HG02870 (cell line): ENCODE results near the gene CNTNAP2.
"Not testable (repeated sequence)": the region's sequence is repeated elsewhere in the genome, so short reads cannot be mapped to it uniquely, and the experiment has no call there.

ENCODE experiments used
- ATAC-seq: cut with Tn5 transposase; IDR thresholded peaks from one replicate; pipeline ENCODE4 v1.9.1; 2021; ENCODE audit warnings: mild to moderate bottlenecking, moderate library complexity; ENCODE audit not compliant: unreplicated experiment

CNTNAP2 gene

DNA sequence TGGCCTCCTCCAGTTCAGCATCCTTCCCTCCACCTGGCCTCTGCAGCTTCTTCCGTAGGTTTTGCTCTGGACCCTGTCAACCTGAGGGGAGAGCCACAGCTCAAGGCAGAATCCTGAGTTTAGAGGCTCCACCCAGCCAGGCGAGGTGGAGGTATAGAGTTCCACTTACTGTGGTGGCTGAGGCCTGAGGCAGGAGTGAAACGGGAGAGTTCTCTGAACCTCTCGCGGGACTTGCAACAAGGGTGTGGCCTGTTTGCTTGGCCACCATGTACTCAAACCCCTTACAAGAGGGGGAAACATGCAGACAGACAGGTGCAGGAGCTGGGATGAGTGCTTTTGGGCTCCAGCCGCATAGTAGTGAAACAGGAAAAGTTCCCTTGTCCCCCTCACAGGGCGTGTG is 2320.0 kb downstream of the CNTNAP2 start:
- peak; percentile 71 for ATAC-seq

GRCh38 chr7:148437043-148437442 is 2320.4 kb downstream of the CNTNAP2 start:
- no peak for ATAC-seq

DNA sequence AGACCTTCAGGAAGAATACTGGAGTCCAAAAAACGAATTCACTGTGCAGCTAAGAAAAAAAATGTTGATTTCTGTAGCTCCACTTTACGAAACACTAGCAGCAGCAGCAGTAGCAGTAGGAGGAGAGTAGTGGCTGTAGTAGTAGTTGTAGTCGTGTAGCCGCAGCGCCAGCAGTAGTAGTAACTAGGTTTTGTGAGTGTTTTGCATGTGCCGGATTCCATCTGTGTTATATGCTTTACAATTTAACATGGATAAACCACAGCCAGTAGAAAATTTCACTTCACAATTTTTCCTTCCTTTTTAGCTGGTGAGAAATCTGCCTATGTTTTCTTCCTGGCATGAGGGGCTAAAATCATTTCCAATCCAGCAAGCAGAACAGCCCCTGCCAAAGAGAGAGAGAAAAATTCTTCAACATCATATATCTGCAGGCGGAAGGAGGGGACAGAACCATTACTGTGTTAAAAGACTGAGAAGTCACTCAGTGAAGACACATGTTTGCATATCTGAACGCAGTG is 2325.6 kb downstream of the CNTNAP2 start:
- ATAC-seq = no peak

DNA sequence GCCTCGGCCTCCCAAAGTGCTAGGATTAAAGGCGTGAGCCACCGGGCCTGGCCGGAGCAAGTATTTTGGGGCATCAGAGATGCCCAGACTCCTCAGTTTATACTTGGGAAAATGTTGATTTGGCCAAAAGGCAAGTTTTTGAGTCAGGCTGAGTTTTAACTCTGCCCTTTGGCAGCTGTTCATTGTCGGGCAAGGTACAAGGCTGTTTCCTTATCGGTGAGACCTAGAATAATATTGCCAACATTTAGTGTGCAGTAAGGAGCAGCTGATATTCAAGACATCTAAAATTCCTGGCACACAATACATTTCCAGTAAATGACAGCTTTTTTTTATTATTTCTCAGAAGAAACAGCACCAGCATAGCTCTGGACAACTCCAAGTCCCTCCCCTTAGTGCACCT is 2326.3 kb downstream of the CNTNAP2 start:
- ATAC-seq = no peak

DNA sequence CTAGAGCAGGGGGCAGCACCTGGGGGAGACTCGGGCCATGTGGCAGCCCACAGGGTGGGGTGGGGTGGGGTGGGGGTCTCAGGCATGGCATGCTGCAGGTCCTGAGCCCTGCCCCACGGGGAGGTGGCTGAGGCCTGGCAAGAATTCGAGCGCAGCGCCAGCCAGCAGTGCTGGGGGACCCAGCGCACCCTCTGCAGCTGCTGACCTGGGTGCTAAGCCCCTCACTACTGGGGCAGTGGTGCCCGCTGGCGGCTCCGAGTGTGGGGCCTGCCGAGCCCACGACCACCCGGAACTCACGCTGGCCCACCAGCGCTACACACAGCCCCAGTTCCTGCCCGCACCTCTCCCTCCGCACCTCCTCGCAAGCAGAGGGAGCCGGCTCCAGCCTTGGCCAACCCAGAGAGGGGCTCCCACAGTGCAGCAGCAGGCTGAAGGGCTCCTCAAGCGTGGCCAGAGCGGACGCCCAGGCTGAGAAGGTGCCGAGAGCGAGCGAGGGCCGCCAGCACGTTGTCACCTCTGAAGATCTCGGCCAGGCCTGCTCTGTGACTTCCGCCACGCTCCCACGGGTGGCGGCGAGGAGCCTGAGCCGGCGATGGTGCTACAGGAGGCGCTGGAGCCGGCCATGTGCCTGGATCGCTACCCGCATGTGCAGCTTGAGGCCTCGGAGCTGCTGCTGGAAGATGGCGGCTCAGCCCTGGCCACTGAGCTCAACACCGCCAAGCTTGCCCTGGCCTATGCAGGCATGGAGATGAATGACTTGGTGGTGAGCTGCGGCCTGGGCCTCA is 2328.9 kb downstream of the CNTNAP2 start:
- no peak for ATAC-seq

DNA sequence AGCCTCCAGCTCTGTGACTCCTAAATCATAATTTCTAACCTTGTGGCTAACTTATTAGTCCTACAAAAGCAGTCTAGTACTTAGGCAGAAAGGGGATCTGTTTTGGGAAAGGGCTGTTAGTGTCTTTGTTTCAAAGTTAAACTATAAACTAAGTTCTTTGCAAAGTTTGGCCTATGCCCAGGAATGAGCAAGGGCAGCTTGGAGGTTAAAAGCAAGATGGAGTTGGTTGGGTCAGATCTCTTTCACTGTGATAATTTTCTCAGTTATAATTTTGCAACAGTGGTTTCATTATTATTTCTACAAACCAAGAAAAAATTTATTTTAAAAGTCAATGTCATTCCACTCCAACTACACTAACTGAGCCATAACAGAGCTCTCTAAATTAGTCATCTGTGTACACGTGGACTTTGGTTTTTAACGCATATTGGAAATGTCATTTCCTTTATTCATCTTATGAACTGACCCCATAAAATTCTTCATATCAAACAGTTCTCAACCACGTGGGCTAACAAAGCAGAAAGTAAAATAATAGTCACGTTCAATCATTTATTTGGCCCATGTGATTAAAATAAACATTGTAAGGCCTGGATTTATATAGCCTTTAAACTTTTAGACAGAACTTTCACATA is 2330.7 kb downstream of the CNTNAP2 start:
- peak; percentile 96 for ATAC-seq

- ATAC-seq = not testable (repeated sequence)
Observed at GRCh38 chr7:148451526-148451925, 2334.9 kb downstream of the CNTNAP2 start.

DNA sequence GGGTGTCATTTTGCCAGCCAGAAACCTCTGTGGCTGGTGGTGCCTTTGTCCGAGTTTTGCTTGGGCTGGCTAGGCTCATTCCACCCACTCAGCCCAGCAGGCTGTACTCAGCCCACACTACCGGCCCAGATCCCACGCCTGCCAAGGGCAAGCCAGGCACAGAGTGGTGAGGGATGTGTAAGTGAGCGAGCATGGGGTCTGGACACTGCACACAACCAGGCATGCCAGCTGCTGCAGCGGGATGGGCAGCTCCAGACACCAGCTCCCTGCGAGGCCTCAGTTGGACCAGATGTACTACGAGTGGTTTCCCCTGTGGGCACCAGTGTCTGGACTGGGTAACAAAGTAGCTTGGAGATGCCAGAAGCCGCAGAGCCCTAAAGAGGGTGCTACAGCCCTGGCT is 2339.8 kb downstream of the CNTNAP2 start:
- no peak for ATAC-seq

DNA sequence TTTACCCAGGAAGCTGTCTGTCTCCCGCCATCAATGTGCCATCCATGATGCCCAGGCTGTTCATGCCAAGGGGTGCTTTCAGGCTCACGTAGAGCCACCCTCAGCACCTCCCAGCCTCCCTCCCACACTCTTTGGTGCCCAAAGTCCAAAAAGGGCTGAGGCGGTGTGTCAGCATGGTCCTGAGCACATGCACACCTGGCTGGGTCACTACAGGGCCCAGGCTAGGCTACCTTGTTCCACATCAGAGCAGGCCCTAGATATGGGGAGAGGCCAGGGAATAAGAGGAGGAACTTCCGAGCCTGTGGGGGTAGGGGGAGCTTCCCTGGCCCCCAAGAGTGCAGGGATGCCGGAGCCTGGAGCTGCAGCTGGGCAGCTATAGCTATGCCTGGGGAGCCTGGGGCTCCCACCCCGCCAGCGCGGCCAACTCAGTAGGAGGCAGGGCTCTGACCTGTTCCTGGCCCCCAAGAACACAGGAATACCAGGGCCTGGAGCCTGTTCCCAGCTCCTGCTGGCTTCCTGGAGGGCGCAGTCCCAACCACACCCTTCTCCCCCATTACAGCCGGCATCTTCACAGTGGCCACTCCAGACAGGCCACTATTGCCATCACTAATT is 2340.8 kb downstream of the CNTNAP2 start:
- no peak for ATAC-seq

DNA sequence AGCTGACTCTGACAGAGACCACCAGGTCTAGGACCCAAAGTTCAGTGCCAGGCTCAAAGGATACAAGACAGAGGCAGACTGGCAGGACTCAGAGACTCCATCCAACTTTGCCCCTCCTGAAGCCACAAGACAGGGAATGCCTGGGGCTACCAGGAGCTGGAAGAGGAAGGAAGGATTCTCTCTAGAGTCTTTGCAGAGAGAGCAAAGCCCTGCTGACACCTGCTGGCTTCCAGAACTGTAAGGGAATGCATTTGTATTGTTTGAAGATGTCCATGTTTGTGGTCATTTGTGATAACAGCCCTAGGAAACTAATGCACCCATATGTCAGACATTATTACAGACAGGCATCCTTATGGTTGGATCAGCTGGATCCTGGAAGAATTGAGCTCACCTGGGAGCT is 2341.7 kb downstream of the CNTNAP2 start:
- ATAC-seq = no peak

- no peak for ATAC-seq
Observed at GRCh38 chr7:148461392-148462179, 2345.0 kb downstream of the CNTNAP2 start.

- not testable (repeated sequence) for ATAC-seq
Observed at GRCh38 chr7:148462774-148463173, 2346.2 kb downstream of the CNTNAP2 start.

GRCh38 chr7:148463210-148463609 is 2346.6 kb downstream of the CNTNAP2 start:
- ATAC-seq = no peak

- ATAC-seq = no peak
Observed at GRCh38 chr7:148464947-148465346, 2348.3 kb downstream of the CNTNAP2 start.

DNA sequence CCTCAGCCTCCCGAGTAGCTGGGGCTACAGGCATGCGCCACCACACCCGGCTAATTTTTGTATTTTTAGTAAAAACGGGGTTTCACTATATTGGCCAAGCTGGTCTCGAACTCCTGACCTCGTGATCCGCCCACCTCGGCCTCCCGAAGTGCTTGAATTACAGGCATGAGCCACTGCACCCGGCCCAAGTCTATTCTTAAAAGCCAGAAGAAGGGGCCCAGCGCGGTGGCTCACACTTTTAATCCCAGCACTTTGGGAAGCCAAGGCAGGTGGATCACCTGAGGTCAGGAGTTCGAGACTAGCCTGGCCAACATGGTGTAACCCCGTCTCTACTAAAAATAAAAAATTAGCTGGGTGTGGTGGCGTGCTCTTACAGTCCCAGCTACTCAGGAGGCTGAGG is 2348.8 kb downstream of the CNTNAP2 start:
- not testable (repeated sequence) for ATAC-seq

DNA sequence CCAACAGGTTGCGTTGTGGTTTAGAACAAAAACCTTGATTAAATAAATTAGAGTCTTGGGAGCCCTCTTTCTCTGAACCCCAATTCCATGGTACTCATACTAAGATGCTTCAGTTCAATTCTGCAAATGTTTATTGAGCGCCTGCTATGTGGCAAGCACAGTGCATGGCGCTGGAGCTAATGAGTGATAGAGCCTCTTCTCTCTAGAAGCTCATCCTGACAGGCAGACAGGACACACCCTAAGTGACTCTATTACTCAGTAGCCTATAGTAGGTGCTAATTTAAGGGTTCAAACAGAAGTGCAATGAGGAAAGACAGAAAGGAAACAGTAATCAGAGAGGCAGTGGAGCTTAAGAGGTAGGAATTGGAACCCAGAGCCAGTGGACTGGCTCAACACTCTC is 2349.5 kb downstream of the CNTNAP2 start:
- no peak for ATAC-seq

DNA sequence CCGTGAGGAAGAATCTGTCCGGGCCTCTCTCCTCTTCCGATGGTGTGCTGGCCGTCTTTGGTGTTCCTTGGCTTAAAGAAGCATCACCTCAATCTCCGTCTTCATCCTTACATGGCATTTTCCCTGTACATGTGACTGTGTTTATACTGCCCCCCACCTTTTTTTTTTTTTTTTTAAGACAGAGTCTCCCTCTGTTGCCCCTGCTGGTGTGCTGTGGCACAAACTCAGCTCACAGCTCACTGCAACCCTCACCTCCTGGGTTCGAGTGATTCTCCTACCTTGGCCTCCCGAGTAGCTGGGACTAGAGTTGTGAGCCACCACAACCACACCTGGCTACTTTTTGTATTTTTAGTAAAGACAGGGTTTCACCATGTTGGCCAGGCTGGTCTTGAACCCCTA is 2352.1 kb downstream of the CNTNAP2 start:
- ATAC-seq = no peak
